Mesothelial cell of epicardium (in vitro differentiated cells): Measurements from ENCODE around the gene AGBL4. TPM values are rescaled to one million over a fixed set of nuclear protein-coding genes. Genes with fewer than 3 reads are reported as not detected.

Experiments
- DNase-seq, 2 experiments: peaks; one replicate each; pipeline ENCODE4 v3.0.0; 2021; ENCODE audit warnings: low spot score in 2 of 2; ENCODE audit not compliant: unreplicated experiment in 2 of 2
- H3K27ac Mint-ChIP-seq: 2 replicates; pipeline ENCODE4 v1.8.0; 2021; ENCODE audit warnings: mixed read lengths
- H3K27me3 Mint-ChIP-seq: 2 replicates; pipeline ENCODE4 v1.8.0; 2021; ENCODE audit warnings: low read depth, mixed read lengths
- H3K36me3 Mint-ChIP-seq: 2 replicates; pipeline ENCODE4 v1.8.0; 2021; ENCODE audit warnings: mixed read lengths
- H3K4me1 Mint-ChIP-seq: 2 replicates; pipeline ENCODE4 v1.8.0; 2021; ENCODE audit warnings: mixed read lengths
- H3K4me3 Mint-ChIP-seq: 2 replicates; pipeline ENCODE4 v1.8.0; 2021; ENCODE audit warnings: mild to moderate bottlenecking, moderate library complexity, mixed read lengths
- H3K9me3 Mint-ChIP-seq: 2 replicates; pipeline ENCODE4 v1.8.0; 2021; ENCODE audit warnings: mixed read lengths
- total RNA-seq: library from RNA; stranded (reverse); gene quantifications from 3 replicates; pipeline ENCODE4 v1.2.1, GENCODE V29; 2021
- TF ChIP-seq, protein P1 (sequence below): fragments of 200-600 bp; sonication (generic); IDR thresholded peaks from one replicate; pipeline ENCODE4 v1.5.0; 2021; ENCODE audit warnings: antibody characterized with exemption; ENCODE audit not compliant: unreplicated experiment

Gene AGBL4
- total RNA-seq, 1 donor from 2014 or later, result 0.42 TPM

GRCh38 chr1:48996311-48996710 lies 1027.4 kb downstream of the AGBL4 start:
- Mint-ChIP-seq H3K9me3 (peaks cover 57% of the 10 kb centered on the region), H3K36me3 (no peaks in the 10 kb centered on the region), H3K4me1 (no peaks in the 10 kb centered on the region), H3K4me3 (no peak overlapping the region), H3K27ac (no peak overlapping the region), H3K27me3 (no peaks in the 10 kb centered on the region)
- no peak for DNase-seq
- TF ChIP-seq, protein P1, sequence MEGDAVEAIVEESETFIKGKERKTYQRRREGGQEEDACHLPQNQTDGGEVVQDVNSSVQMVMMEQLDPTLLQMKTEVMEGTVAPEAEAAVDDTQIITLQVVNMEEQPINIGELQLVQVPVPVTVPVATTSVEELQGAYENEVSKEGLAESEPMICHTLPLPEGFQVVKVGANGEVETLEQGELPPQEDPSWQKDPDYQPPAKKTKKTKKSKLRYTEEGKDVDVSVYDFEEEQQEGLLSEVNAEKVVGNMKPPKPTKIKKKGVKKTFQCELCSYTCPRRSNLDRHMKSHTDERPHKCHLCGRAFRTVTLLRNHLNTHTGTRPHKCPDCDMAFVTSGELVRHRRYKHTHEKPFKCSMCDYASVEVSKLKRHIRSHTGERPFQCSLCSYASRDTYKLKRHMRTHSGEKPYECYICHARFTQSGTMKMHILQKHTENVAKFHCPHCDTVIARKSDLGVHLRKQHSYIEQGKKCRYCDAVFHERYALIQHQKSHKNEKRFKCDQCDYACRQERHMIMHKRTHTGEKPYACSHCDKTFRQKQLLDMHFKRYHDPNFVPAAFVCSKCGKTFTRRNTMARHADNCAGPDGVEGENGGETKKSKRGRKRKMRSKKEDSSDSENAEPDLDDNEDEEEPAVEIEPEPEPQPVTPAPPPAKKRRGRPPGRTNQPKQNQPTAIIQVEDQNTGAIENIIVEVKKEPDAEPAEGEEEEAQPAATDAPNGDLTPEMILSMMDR, result no peak

DNA sequence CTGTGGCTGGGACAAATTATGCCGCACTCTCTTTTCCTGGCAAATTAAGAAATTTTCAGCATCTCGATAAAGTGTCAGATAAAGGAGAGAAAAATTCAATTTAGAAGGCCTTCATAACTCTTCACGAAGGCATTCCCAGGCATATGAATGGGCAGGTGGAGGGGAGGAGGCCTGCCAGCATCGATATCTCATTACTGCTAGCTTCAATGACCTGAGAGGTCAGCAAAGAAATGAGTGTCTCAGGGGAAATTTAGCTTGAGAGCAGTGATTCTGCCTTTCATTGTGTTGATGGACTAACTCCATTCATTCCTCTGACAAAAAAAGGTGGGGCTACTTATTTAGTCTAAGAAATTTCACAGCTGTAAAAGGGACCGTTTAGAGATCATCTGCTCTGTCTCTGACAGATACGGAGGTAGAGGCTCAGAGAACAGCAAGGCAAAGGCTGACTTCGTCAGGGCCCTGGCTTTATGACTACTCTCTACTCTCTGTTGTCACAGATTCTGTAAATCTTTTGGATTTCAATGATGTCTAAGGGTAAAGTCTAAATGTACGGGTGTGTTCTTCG lies 1035.0 kb downstream of the AGBL4 start:
- TF ChIP-seq, protein P1, result no peak
- Mint-ChIP-seq H3K9me3 (peaks cover 76% of the 10 kb centered on the region), H3K4me3 (no peak overlapping the region), H3K36me3 (no peaks in the 10 kb centered on the region), H3K27me3 (no peaks in the 10 kb centered on the region), H3K27ac (no peak overlapping the region), H3K4me1 (no peaks in the 10 kb centered on the region)
- DNase-seq, result no peak

- no peak overlapping the region for H3K4me3 Mint-ChIP-seq
- TF ChIP-seq, protein P1, result no peak
- no peak overlapping the region for H3K27ac Mint-ChIP-seq
- no peak for DNase-seq
- no peaks in the 10 kb centered on the region for H3K27me3 Mint-ChIP-seq
- H3K36me3 Mint-ChIP-seq, result no peaks in the 10 kb centered on the region
- no peaks in the 10 kb centered on the region for H3K4me1 Mint-ChIP-seq
- H3K9me3 Mint-ChIP-seq, result peaks cover 53% of the 10 kb centered on the region
These were observed 1043.8 kb downstream of the AGBL4 start for GRCh38 chr1:48979940-48980339.

DNA sequence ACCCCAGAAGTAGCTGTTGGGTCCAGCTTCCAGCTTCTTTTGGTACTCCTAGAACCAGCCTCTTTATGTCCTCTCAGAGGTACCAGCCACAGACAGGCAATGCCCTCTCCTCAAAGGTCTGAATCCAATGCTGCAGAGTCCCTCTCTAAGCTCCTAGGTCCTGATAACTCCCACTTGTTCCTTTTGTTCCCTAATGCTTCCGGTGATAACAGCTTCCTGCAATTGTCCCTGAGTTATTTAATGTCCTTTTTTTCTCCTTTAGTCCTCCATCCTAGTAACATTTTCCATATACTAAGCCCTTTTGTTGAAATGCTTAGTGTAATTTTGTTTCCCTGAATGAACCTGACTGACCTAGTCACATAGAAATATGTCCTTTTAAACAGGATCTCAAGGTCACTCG lies 1045.3 kb downstream of the AGBL4 start:
- TF ChIP-seq, protein P1, result no peak
- H3K36me3 Mint-ChIP-seq, result no peaks in the 10 kb centered on the region
- no peak overlapping the region for H3K4me3 Mint-ChIP-seq
- peaks cover 54% of the 10 kb centered on the region for H3K9me3 Mint-ChIP-seq
- no peak overlapping the region for H3K27ac Mint-ChIP-seq
- DNase-seq, result no peak
- no peaks in the 10 kb centered on the region for H3K4me1 Mint-ChIP-seq
- no peaks in the 10 kb centered on the region for H3K27me3 Mint-ChIP-seq

- no peaks in the 10 kb centered on the region for H3K4me1 Mint-ChIP-seq
- H3K4me3 Mint-ChIP-seq, result no peak overlapping the region
- H3K27ac Mint-ChIP-seq, result no peak overlapping the region
- no peaks in the 10 kb centered on the region for H3K36me3 Mint-ChIP-seq
- TF ChIP-seq, protein P1, result no peak
- no peaks in the 10 kb centered on the region for H3K27me3 Mint-ChIP-seq
- no peak for DNase-seq
- H3K9me3 Mint-ChIP-seq, result peaks cover 58% of the 10 kb centered on the region
These were observed 1046.5 kb downstream of the AGBL4 start for GRCh38 chr1:48977273-48977672.

DNA sequence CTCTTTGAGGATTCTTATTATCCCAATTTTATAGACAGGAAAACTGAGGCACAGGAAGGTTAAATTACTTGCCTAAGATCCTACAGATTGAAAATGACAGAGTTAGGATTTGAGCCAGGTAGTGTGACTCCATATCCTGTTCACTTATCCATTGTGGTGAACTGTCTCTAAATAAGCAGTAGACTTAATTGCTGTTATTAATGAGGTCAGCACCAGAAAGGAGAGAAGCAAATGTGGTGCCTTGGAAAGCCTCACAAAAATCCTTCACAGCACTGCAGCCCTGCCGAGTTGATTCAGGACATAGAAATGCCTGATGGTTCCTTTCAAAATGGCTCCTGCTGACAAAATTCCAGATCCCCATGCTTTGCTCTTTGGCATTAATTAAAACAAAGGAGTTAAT lies 1053.8 kb downstream of the AGBL4 start:
- no peak for DNase-seq
- Mint-ChIP-seq H3K4me3 (no peak overlapping the region), H3K27me3 (no peaks in the 10 kb centered on the region), H3K36me3 (no peaks in the 10 kb centered on the region), H3K27ac (no peak overlapping the region), H3K9me3 (peaks cover 72% of the 10 kb centered on the region), H3K4me1 (no peaks in the 10 kb centered on the region)
- TF ChIP-seq, protein P1, result no peak
